Stimulated activated CD8-positive, alpha-beta memory T cell treated with anti-CD3 and anti-CD28 coated beads, Interleukin-15, amount 100 ng/mL, for 24 hours (primary cell): Measurements from ENCODE around the gene EPS8L2.
"Not testable (repeated sequence)": the region's sequence is repeated elsewhere in the genome, so short reads cannot be mapped to it uniquely, and the experiment has no call there.

Experiments used
- DNase-seq: peaks from one replicate; pipeline ENCODE4 v3.0.0-alpha.2; 2020; ENCODE audit warnings: low read depth

Gene EPS8L2

GRCh38 chr11:726278-727220, 20.5 kb downstream of the EPS8L2 start:
- no peak for DNase-seq

GRCh38 chr11:727281-727701, 21.3 kb downstream of the EPS8L2 start:
- DNase-seq = no peak

GRCh38 chr11:727859-728748, 22.1 kb downstream of the EPS8L2 start:
- DNase-seq = peak; percentile 60

- no peak for DNase-seq
These were observed 23.0 kb downstream of the EPS8L2 start for GRCh38 chr11:728901-729491.

- DNase-seq = no peak
These were observed 23.6 kb downstream of the EPS8L2 start for GRCh38 chr11:729492-730074.

- no peak for DNase-seq
These were observed 27.0 kb downstream of the EPS8L2 start for GRCh38 chr11:733072-733471.

- DNase-seq = not testable (repeated sequence)
These were observed 28.5 kb downstream of the EPS8L2 start for GRCh38 chr11:734541-734940.

- DNase-seq = no peak
These were observed 31.3 kb downstream of the EPS8L2 start for GRCh38 chr11:737366-737765.

- DNase-seq = not testable (repeated sequence)
These were observed 31.9 kb downstream of the EPS8L2 start for GRCh38 chr11:737899-738298.

GRCh38 chr11:742156-742546, 36.1 kb downstream of the EPS8L2 start:
- DNase-seq = no peak

- DNase-seq = no peak
These were observed 36.7 kb downstream of the EPS8L2 start for GRCh38 chr11:742571-743201.

GRCh38 chr11:745428-745827, 39.4 kb downstream of the EPS8L2 start:
- no peak for DNase-seq

- DNase-seq = no peak
These were observed 40.5 kb downstream of the EPS8L2 start for GRCh38 chr11:746289-747157.

- peak; percentile 77 for DNase-seq
These were observed 41.4 kb downstream of the EPS8L2 start, which contains the start of gene TALDO1 for GRCh38 chr11:747158-748006. Gene TALDO1, plus strand, starts transcription at chr11:747464. Its CDS starts 18 bp downstream, at chr11:747482.

GRCh38 chr11:748007-748359, 42.0 kb downstream of the EPS8L2 start:
- no peak for DNase-seq

- no peak for DNase-seq
These were observed 43.7 kb downstream of the EPS8L2 start for GRCh38 chr11:749731-750130.

GRCh38 chr11:760236-760635, 54.2 kb downstream of the EPS8L2 start:
- DNase-seq = no peak

GRCh38 chr11:761526-762108, 55.6 kb downstream of the EPS8L2 start:
- no peak for DNase-seq

- DNase-seq = no peak
These were observed 56.5 kb downstream of the EPS8L2 start for GRCh38 chr11:762421-763072.
